Stimulated activated naive CD4-positive, alpha-beta T cell treated with Interleukin-2 at 50 U/mL for 16 hours (primary cell): ENCODE data around the gene DNASE2.
A peak's percentile ranks its signal among the peaks of the same experiment; 100 is the strongest.

Experiments
- DNase-seq: peaks from one replicate; lab custom pipeline; 2025; lab: John Stamatoyannopoulos, UW

DNASE2 gene

DNA sequence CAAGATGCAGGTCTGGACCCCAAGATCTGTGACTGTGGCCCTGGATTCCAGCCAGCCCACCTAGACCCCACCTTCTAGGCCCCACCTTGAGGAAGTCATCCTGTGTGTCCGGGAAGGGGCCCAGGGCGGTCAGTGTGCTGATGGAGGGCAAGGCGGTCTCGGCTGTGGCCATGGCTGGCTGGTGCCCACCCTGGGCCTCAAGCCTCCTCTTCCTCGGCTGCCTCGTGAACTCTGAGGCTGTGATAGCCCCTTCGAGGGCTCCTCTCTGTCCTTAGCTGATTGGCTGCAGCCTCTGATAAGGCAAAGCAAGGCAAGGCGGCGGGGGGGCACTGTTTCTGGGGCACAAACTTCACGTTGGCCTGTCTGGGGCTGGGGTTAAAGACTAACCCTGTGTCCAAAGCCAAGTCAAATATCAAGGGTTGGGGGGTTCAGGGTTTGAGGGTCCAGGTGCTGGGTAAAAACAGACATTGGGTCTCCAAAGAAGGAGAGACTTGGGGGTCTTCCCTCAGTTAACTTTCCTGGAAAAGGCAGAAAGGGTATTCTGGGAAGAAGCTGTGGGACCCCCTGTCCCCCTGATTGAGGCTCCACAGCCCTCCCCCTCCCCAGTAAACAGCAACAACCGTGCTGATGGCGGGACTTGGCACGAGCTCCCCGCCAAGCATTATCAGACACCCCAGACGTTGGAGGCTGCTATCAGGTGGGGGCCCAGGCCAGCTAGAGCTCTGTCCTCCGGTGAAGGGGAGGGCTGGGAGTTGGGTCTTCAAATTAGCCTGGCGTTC, 5.9 kb upstream of the DNASE2 start, which contains the start of gene KLF1:
TSS of gene KLF1 (minus strand) at position 233 of the 779 bp plus-strand sequence. CDS start at position 172, 61 bp downstream.
- DNase-seq = no peak

DNA sequence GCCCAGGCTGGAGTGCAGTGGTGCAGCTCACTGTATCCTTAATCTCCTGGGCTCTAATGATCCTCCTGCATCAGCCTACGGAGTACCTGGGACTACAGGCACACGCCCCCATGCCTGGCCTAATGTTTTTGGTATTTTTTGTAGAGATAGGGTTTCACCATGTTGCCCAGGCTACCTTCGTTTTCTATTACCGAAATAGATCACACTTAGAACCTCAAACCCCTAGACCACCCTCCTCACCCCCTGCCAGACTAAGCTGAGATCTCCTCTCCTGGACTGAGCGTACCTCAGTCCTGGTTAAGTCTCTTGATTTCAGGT, 5.4 kb upstream of the DNASE2 start:
- no peak for DNase-seq

DNA sequence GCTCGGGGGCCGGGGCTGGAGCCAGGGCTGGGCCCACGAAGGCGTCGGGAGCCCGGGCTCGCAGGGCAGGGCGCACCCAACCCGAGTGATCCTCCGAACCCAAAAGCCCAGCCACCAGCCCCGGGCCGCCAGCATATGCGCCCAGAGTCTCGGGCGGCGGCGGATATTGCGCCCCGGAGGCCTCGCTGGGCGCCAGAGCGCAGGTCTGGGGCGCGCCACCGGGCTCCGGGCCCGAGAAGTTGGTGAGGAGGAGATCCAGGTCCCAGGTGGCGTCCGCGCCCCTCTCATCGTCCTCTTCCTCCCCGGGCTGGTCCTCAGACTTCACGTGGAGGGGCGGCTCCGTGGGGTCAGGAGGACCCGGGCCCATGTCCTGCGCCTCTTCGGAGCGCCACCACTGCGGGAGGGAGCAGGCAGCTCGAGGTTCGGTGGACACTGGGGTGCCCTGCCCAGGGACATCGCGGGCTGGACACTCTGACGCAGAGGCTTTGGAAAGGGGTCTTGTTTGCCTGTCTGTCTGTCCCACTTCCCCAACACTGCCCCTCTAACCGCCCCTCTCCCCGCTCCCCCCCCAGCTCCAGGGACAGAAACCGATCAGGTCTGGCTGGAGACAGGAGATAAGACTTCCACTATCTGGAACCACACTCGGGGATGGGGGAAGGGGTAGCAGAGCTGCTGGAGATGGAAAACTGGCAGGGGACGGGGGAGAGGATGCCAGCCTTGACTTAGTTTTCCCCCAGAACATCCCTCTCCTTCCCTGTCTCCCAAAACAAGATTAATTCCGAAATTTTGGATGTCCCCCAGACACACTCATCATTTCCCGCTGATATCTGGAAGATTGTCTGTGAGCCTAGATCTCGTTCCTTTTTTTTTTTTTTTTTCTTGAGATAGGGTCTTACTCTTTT, 4.8 kb upstream of the DNASE2 start:
- no peak for DNase-seq

DNA sequence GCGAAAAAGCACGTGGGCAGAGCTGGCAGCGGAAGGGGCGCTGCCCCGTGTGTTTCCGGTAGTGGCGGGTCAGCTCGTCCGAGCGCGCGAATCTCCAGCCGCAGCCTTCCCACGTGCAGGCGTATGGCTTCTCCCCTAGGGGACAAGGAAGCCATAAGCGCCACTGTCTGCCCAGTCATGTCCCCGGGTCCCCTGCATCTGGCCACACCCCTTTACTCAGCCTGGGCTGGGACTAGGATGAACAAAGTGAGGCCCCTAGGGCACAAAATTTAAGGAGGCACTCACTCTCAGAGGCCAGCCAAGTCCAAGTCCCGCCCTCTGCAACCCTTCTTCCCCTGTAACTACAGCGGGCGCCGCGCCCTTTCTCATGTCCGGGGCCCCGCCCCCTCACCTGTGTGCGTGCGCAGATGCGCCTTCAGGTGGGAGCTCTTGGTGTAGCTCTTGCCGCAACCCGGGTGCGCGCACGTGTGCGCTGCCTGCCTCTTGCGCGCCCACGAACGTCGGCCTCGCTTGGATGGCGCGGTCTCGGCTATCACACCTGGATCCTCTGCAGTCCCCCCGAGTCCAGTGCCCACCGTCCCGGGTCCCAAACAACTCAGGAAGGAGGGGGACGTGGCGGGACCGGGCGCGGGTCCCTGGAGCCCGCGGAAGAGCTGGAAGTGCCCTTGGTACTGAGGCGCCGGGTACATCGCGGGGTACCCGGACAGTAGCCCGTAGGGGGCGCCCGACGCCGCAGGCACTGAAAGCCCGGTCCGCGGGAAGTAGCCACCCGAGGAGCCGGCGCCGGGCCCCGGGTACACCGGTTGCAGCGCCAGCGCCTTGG, 3.9 kb upstream of the DNASE2 start:
- DNase-seq = peak; percentile 87

DNA sequence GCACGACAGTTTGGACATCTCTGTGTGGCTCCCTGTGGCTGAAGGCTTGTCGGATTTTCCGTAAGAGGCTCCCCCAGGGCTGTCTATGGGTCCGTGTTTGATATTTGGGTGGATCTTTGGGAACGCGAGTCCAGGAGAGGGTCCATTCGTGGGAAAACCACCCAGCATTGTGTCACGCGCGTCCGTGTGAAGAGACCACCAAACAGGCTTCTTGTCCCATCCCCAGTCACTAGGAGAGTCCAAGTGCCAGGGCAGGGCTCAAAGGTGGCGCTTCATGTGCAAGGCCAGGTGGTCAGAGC, 3.3 kb upstream of the DNASE2 start:
- no peak for DNase-seq

DNA sequence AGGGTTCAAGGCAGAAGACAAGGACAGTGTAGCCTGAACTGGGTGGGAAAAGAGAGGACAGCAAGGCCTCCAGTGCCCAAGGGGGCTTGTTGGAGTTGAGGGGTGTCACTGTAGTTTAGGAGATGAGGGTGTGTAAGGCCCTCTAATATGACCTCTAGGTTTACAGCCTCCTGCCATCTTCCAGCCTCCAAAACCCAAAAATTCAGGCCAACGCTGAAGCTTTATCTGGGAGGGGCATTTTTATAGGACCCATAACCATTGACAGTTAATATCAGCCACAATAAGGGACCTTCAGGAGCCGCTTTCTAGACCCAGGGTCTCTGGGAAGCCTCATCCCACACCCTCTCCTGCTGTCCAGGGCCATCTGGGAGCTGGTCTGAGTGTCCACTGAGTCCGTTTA, 3.0 kb upstream of the DNASE2 start:
- DNase-seq = no peak

DNA sequence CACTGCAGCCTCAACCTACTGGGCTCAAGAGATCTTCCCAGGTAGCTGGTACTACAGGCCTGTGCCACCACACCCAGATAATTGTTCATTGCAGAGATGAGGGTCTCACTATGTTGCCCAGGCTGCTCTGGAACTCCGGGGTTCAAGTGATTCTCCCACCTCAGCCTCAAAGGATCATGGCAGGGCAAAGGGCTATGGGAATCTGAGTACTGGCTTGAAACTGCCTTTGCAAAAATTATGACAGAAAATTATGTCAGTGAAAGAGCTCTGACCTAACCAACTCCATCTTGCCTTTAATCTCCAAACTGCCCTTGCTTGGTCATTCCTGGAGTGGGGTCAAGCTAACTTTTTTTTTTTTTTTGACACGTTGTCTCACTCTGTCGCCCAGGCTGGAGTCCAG, 1.3 kb upstream of the DNASE2 start:
- DNase-seq = no peak

DNA sequence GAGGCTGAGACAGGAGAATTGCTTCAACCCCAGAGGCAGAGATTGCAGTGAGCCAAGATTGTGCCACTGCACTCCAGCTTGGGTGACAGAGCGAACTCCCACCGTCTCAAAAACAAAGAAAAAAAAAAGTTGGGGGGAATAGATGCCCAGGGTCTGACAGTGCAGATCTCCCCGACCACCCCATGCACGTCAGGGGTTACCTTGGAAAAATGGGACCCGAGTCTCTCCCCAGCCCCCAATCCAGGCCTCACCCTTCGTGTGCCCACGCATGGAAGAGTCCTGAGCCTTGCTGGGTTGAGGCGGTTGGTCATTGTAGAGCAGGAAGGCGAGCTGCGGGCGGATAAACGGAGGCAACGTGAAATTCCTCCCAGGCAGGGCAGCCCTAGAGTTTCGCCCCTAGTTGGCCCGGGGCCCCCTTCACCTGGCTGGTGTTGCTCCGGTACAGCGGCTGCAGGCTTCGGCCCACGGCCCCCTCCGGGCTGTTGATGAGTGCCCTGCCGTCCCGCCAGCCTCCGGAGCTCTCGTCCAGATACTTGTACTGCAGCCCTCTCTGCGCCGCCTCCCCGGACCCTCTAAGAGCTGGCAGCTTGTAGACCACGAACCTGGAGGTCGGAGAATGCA, 588 bp downstream of the DNASE2 start:
- DNase-seq = no peak

DNA sequence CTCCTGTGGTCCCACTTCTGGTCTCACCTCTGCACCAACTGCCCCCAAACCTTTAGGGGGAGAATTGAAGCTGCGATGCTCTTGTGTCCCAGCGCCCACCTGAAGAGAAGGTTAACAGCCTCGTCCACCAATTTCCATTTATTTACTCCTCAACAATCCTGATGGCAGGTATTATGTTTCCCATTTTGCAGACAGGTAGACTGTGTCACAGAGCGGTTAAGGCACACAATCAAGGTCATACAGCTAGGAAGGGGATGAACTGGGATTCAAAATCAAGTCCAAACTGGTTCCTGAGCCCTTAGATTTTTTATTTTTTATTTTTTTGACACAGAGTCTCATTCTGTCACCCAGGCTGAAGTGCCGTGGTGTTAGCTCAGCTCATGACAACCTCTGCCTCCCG, 6.2 kb downstream of the DNASE2 start:
- no peak for DNase-seq

DNA sequence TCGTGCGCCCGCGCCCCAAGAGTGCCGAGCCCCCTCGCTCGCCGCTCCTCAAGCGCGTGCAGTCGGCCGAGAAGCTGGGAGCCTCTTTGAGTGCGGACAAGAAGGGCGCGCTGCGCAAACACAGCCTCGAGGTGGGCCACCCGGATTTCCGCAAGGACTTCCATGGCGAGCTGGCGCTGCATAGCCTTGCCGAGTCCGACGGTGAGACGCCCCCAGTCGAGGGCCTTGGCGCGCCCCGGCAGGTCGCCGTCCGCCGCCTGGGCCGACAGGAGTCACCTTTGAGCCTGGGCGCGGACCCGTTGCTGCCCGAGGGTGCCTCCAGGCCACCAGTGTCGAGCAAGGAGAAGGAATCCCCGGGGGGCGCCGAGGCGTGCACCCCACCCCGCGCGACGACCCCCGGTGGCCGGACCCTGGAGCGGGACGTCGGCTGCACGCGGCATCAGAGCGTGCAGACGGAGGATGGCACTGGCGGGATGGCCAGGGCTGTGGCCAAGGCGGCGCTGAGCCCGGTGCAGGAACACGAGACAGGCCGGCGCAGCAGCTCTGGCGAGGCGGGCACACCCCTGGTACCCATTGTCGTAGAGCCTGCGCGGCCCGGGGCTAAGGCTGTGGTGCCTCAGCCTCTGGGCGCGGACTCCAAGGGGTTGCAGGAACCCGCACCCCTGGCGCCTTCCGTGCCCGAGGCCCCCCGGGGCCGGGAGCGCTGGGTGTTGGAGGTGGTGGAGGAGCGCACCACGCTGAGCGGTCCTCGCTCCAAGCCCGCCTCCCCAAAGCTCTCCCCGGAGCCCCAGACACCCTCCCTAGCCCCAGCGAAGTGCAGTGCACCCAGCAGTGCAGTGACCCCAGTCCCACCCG, 7.1 kb downstream of the DNASE2 start:
- DNase-seq = no peak

DNA sequence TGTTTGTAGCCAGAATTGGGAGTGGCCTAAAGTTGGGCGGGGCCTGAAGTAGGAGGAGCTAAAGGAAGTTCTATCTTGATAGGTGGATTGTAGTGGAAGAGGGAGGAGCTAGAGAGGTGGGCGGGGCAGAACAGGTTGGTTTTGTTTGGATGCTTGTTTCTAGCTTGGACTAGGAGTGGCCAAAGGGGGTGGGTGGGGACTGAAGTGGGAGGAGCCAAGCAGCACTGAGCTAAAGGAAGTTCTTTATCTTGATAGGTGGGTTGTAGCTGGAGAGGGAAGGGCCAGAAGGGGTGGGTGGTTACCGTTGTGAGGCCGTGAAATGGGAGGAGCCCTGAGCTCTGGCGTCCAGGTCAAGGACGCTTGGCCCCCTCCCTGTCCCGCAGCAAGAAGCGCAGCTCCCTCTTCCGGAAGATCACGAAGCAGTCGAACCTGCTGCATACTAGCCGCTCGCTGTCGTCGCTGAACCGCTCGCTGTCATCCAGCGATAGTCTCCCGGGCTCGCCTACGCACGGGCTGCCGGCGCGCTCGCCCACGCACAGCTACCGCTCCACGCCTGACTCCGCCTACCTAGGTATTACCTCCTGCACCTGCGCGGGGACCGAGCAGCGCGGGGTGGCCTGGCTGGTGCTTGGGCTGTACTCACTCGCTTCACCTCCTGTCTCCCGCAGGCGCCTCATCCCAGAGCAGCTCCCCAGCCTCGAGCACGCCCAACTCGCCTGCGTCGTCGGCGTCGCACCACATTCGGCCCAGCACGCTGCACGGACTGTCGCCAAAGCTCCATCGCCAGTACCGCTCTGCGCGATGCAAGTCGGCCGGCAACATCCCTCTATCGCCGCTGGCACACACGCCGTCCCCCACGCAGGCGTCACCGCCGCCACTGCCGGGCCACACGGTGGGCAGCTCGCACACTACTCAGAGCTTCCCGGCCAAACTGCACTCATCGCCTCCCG, 8.0 kb downstream of the DNASE2 start:
- peak; percentile 32 for DNase-seq

DNA sequence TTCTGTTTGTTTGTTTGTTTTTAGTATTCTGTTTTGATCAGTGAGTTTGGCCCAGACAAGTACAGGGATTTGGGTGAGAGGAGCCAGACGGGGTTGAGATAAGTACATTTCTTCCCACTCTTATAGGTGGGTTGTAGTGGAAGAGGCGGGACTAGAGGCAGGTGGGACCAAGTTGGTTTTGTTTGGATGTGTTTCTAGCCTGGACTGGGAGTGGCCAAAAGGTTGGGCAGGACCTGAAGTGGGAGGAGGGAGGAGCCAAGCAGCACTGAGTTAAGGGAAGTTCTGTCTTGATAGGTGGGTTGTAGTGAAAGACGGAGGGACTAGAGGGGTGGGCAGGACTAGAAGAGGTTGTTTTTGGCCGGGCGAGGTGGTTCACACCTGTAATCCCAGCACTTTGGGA, 9.0 kb downstream of the DNASE2 start:
- no peak for DNase-seq

DNA sequence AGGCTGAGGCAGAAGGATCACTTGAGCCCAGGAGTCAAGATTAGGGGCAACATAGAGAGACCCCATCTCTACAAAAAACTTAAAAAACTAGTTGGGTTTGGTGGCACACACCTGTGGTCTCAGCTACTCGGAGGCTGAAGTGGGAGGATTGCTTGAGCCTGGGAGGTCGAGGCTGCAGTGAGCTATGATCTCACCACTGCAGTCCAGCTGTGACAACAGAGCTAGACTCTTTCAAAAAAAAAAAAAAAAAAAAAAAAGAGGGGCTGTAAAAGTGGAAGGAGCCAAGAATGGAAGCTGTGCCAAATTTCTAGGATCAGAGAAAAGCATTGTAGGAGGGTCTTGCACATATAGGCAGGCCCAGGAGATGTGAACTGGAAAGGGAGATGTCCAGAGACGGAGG, 9.6 kb downstream of the DNASE2 start:
- no peak for DNase-seq

DNA sequence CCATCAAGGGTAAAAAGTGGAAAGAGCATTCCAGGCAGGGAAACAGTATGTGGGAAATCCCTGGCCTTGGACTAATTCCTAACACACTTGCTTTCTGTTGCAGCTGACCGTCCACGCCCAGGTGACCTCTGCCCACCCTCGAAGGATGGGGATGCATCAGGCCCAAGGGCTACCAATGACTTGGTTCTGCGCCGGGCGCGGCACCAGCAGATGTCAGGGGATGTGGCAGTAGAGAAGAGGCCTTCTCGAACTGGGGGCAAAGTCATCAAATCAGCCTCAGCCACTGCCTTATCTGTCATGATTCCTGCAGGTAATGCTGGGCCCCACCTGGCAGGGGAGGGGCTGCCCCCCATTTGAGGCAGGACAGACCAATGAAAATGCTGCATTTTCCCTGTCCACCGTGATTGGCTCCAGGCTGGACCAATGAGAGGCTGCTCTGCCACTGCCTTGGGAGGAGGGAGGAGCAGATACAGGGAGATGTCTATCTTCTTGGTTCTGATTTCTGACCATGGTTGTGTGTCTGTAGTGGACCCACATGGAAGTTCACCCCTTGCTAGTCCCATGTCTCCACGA, 12.6 kb downstream of the DNASE2 start:
- DNase-seq = no peak

DNA sequence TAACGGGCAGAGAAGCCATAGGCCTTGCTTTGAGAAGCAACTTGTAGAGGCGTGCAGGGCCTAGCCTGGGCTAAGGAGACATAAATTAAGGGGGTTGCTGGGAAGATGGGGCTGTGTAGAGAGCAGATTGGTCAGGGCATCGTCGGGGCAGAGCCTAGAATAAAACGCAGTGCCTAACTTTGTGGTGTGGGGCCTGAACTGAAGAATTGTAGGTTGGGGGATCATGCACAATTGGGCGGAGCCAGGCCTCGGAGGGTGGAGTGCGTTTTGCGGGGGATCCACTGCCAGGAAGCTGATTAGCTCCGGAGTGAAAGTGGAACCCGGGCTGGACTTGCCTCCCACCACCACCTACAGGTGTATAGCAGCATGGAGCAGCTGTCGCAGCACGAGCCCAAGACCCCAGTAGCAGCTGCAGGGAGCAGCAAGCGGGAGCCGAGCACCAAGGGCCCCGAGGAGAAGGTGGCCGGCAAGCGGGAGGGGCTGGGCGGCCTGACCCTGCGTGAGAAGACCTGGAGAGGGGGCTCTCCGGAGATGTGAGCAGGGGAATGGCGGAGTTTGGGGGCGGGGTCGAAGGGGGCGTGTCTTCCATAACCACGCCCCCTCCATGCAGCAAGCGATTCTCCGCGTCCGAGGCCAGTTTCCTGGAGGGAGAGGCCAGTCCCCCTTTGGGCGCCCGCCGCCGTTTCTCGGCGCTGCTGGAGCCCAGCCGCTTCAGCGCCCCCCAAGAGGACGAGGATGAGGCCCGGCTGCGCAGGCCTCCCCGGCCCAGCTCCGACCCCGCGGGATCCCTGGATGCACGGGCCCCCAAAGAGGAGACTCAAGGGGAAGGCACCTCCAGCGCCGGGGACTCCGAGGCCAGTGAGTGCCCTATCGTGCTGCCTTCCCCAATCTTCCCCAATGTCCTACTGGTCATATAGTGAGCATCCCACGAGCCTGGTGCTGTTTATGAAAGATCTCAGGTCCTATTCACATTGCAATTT, 13.8 kb downstream of the DNASE2 start:
- DNase-seq = peak; percentile 32

DNA sequence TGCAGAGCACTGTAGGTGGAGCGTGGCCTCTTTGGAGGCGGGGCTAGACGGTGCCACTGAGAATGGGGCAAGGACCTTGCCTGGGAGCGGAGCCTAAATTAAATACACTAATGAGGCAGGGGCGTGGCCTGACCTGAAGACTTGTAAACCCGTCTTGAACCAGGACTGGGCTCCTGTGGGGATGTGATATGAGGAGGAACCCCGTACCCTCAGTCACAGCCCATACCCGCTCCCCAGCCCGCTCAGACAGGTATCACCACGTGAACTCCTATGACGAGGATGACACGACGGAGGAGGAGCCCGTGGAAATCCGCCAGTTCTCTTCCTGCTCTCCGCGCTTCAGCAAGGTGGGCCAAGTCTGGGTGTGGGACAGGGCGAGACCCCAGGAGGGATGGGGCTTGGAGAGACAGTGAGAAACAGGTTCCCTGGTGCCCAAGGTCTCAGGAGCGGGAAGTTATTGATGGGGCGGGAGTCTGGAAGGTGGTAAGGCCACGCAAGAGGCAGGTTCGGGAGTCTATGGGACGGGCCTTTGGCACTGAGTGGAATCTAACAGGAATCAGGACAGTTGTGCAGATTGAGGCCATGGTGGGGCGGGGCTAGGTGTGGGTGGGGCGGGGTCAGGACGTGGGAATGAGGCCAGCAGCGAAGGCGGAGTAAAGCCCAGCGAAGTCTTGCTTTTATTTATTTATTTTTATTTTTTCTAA, 14.7 kb downstream of the DNASE2 start:
- DNase-seq = no peak

DNA sequence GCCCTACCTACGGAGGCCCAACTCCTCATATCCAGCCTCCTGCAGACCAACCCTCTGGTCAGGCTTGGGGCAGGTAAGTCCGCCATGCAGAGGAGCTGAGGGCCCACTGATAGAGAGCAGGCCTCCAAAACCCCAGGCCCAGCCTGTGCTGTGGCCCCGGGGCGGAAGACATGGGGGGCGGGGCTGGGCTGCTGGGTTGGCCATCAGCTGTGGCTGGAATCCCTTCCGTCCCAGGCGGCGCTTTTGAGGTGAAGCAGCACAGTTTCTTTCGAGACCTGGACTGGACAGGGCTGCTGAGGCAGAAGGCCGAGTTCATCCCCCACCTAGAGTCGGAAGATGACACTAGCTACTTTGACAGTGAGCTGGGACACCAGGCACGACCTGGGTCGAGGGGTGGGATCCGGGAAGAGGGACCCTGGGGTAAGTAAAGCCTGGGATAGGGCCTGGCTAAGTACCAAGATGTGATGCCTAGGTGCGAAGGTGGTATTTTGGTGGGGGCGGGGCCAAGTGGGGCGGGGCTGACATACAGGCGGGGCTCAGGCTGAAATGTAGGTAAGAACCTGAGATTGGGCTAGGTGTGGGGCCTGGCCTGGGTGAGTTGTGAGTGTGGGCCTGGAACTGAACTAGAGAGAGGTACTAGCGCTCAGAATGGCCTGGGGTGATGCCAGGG, 15.4 kb downstream of the DNASE2 start:
- no peak for DNase-seq
